ENCODE measurements around the gene CD48. TPM values are rescaled to one million over a fixed set of nuclear protein-coding genes. Genes with fewer than 3 reads are reported as not detected.

Gene CD48
- polyA plus RNA-seq, 3 donors = 356 to 688 (median 363) TPM

GRCh38 chr1:160651433-160652064, 60.1 kb downstream of the CD48 start:
- Histone ChIP-seq H3K4me3 (replicated peaks in 1 of 3; ENCODE audit: low read depth in 2 of 3, low read length in 3 of 3) (no peak overlapping the region), H3K79me2 (ENCODE audit: insufficient read depth, low read length) (no peaks in the 10 kb centered on the region), H3K9ac (ENCODE audit: insufficient read depth, low read length, poor library complexity, severe bottlenecking) (no peak overlapping the region), H3K36me3 (replicated peaks in 1 of 2; ENCODE audit: control insufficient read depth in 1 of 2, insufficient read depth in 2 of 2, low read length in 2 of 2) (no peaks in the 10 kb centered on the region), H3K9me3 (replicated peaks in 1 of 2; ENCODE audit: control insufficient read depth in 1 of 2, insufficient read depth in 1 of 2, low read length in 2 of 2) (no peaks in the 10 kb centered on the region), H2AFZ (ENCODE audit: insufficient read depth, low read depth, low read length, poor library complexity, severe bottlenecking) (no peak overlapping the region), H3K27ac (ENCODE audit: low read depth in 1 of 2, low read length in 2 of 2) (no peak overlapping the region), H4K20me1 (ENCODE audit: insufficient read depth, low read length) (no peaks in the 10 kb centered on the region), H3K27me3 (ENCODE audit: control insufficient read depth in 2 of 2, insufficient read depth in 2 of 2, low read length in 2 of 2) (no peaks in the 10 kb centered on the region), H3K4me2 (replicated peaks; ENCODE audit: extremely low read depth, low read length, poor library complexity, severe bottlenecking) (no peak overlapping the region), H3K4me1 (ENCODE audit: control insufficient read depth in 1 of 2, insufficient read depth in 2 of 2, low read length in 2 of 2) (peaks cover 12 to 15% of the 10 kb centered on the region in 2 donors)
- no peak for TF ChIP-seq CTCF (IDR thresholded peaks at IDR 0.05)
- DNase-seq = no peak
- intact Hi-C loops (cut with micrococcal nuclease) = no loop called here
- WGBS (ENCODE audit: insufficient coverage) = no CpG with 5 or more reads among the region's 1 CpG
- Mint-ChIP-seq H3K36me3 (no peaks in the 10 kb centered on the region), H3K9me3 (no peaks in the 10 kb centered on the region), H3K27me3 (ENCODE audit: low read depth in 3 of 3) (peaks cover 0 to 2% (median 1%) of the 10 kb centered on the region in 3 donors), H3K4me1 (peaks cover 31% of the 10 kb centered on the region), H3K27ac (no peak overlapping the region), H3K4me3 (no peak overlapping the region)

GRCh38 chr1:160647329-160647720, 64.3 kb downstream of the CD48 start:
- Mint-ChIP-seq H3K4me3 (peak overlapping the region; percentile 63 to 82), H3K27ac (peak overlapping the region; percentile 5 to 87 (median 59)), H3K4me1 (peaks cover 34% of the 10 kb centered on the region), H3K27me3 (ENCODE audit: low read depth in 3 of 3) (peaks cover 0 to 4% (median 1%) of the 10 kb centered on the region in 3 donors), H3K9me3 (no peaks in the 10 kb centered on the region), H3K36me3 (peaks cover 2 to 3% of the 10 kb centered on the region in 2 donors)
- no peaks in the 10 kb centered on the region for H4K20me1 ChIP-seq (ENCODE audit: insufficient read depth, low read length)
- H3K79me2 ChIP-seq (ENCODE audit: insufficient read depth, low read length) = no peaks in the 10 kb centered on the region
- 83% methylated on average over 1 of the region's 3 CpGs for WGBS (ENCODE audit: insufficient coverage)
- peak overlapping the region; percentile 5 for H3K9ac ChIP-seq (ENCODE audit: insufficient read depth, low read length, poor library complexity, severe bottlenecking)
- peaks cover 17 to 24% of the 10 kb centered on the region in 2 donors for H3K4me1 ChIP-seq (ENCODE audit: control insufficient read depth in 1 of 2, insufficient read depth in 2 of 2, low read length in 2 of 2)
- no peaks in the 10 kb centered on the region for H3K9me3 ChIP-seq (replicated peaks in 1 of 2; ENCODE audit: control insufficient read depth in 1 of 2, insufficient read depth in 1 of 2, low read length in 2 of 2)
- TF ChIP-seq CTCF (IDR thresholded peaks at IDR 0.05) = no peak
- H3K4me2 ChIP-seq (replicated peaks; ENCODE audit: extremely low read depth, low read length, poor library complexity, severe bottlenecking) = peak overlapping the region; percentile 69
- peak overlapping the region; percentile 44 to 84 for H3K27ac ChIP-seq (ENCODE audit: low read depth in 1 of 2, low read length in 2 of 2)
- no peak for DNase-seq
- no peaks in the 10 kb centered on the region for H3K36me3 ChIP-seq (replicated peaks in 1 of 2; ENCODE audit: control insufficient read depth in 1 of 2, insufficient read depth in 2 of 2, low read length in 2 of 2)
- H3K27me3 ChIP-seq (ENCODE audit: control insufficient read depth in 2 of 2, insufficient read depth in 2 of 2, low read length in 2 of 2) = no peaks in the 10 kb centered on the region
- intact Hi-C loops (cut with micrococcal nuclease) = loop anchor here in 1 of 2 donors (1.0 kb wide), 1 partner anchor 28 kb away; no protein-coding TSS in a partner anchor
- peak overlapping the region; percentile 3 to 64 (median 13) for H3K4me3 ChIP-seq (replicated peaks in 1 of 3; ENCODE audit: low read depth in 2 of 3, low read length in 3 of 3)
- peak overlapping the region; percentile 75 for H2AFZ ChIP-seq (ENCODE audit: insufficient read depth, low read depth, low read length, poor library complexity, severe bottlenecking)

All from CD14-positive monocyte (primary cell).